SJSA1 (cell line): Measurements from ENCODE around the gene USP24. TPM values are rescaled to one million over a fixed set of nuclear protein-coding genes. Genes with fewer than 3 reads are reported as not detected.
"Not testable (repeated sequence)": the region's sequence is repeated elsewhere in the genome, so short reads cannot be mapped to it uniquely, and the experiment has no call there.

Source experiments
- DNase-seq, 2 experiments: peaks; one replicate each; pipeline ENCODE4 v3.0.0-alpha.2; 2015 to 2020; ENCODE audit warnings: low spot score in 2 of 2, low read depth in 1 of 2
- H3K27ac ChIP-seq: fragments of 250-450 bp; sonication (Bioruptor Pico); 2 replicates; pipeline ENCODE4 v1.5.1; 2020; ENCODE audit warnings: mild to moderate bottlenecking, moderate library complexity
- H3K27me3 ChIP-seq: fragments of 250-450 bp; sonication (Bioruptor Pico); replicated peaks from 2 replicates; pipeline ENCODE4 v1.5.1; 2020; ENCODE audit warnings: mild to moderate bottlenecking, moderate library complexity
- H3K36me3 ChIP-seq: fragments of 250-450 bp; sonication (Bioruptor Pico); 2 replicates; pipeline ENCODE4 v1.5.1; 2020; ENCODE audit warnings: mild to moderate bottlenecking
- H3K4me1 ChIP-seq: fragments of 250-450 bp; sonication (Bioruptor Pico); replicated peaks from 2 replicates; pipeline ENCODE4 v1.6.1; 2021; ENCODE audit warnings: mild to moderate bottlenecking
- H3K4me3 ChIP-seq: fragments of 250-450 bp; sonication (Bioruptor Pico); 2 replicates; pipeline ENCODE4 v1.5.1; 2020; ENCODE audit warnings: mild to moderate bottlenecking
- H3K9me3 ChIP-seq: fragments of 250-450 bp; sonication (Bioruptor Pico); replicated peaks from 2 replicates; pipeline ENCODE4 v1.5.1; 2020; ENCODE audit warnings: mild to moderate bottlenecking
- total RNA-seq: library from RNA; depleted of rRNA; stranded (reverse); fragments of >200 nt; shearing (Covaris generic); gene quantifications from 2 replicates; pipeline ENCODE4 v1.2.3, GENCODE V29; 2014

USP24 gene
- total RNA-seq, 1 experiment from 2014 or later = 24.4 TPM

GRCh38 chr1:55128418-55128995 lies 86.7 kb downstream of the USP24 start:
- Histone ChIP-seq H3K9me3 (no peaks in the 10 kb centered on the region), H3K27ac (peak overlapping the region; percentile 69), H3K27me3 (no peaks in the 10 kb centered on the region), H3K36me3 (peaks cover 87% of the 10 kb centered on the region), H3K4me3 (no peak overlapping the region), H3K4me1 (peaks cover 38% of the 10 kb centered on the region)
- no peak for DNase-seq

GRCh38 chr1:55127827-55128343 lies 87.3 kb downstream of the USP24 start:
- Histone ChIP-seq H3K27ac (peak overlapping the region; percentile 69), H3K36me3 (peaks cover 89% of the 10 kb centered on the region), H3K4me1 (peaks cover 38% of the 10 kb centered on the region), H3K9me3 (no peaks in the 10 kb centered on the region), H3K4me3 (no peak overlapping the region), H3K27me3 (no peaks in the 10 kb centered on the region)
- DNase-seq = peak; percentile 69 to 95

GRCh38 chr1:55124470-55124869 lies 90.7 kb downstream of the USP24 start:
- no peak overlapping the region for H3K4me3 ChIP-seq
- no peak for DNase-seq

GRCh38 chr1:55120538-55120937 lies 94.6 kb downstream of the USP24 start:
- H3K4me1 ChIP-seq = no peaks in the 10 kb centered on the region
- H3K27me3 ChIP-seq = no peaks in the 10 kb centered on the region
- H3K27ac ChIP-seq = no peak overlapping the region
- H3K4me3 ChIP-seq = no peak overlapping the region
- H3K9me3 ChIP-seq = no peaks in the 10 kb centered on the region
- H3K36me3 ChIP-seq = peaks cover 83% of the 10 kb centered on the region
- no peak for DNase-seq

More at GRCh38 chr1:55124470-55124869, 90.7 kb downstream of the USP24 start:
- no peak overlapping the region for H3K27ac ChIP-seq
- peaks cover 21% of the 10 kb centered on the region for H3K4me1 ChIP-seq
- no peaks in the 10 kb centered on the region for H3K27me3 ChIP-seq
- no peaks in the 10 kb centered on the region for H3K9me3 ChIP-seq
- peaks cover 92% of the 10 kb centered on the region for H3K36me3 ChIP-seq

- Histone ChIP-seq H3K36me3 (peaks cover 80% of the 10 kb centered on the region), H3K9me3 (no peaks in the 10 kb centered on the region), H3K4me1 (no peaks in the 10 kb centered on the region), H3K27ac (no peak overlapping the region), H3K4me3 (no peak overlapping the region), H3K27me3 (no peaks in the 10 kb centered on the region)
- DNase-seq = no peak
These were observed 96.4 kb downstream of the USP24 start for GRCh38 chr1:55118651-55119329.

GRCh38 chr1:55117941-55118340 lies 97.2 kb downstream of the USP24 start:
- Histone ChIP-seq H3K27ac (no peak overlapping the region), H3K4me1 (no peaks in the 10 kb centered on the region), H3K9me3 (no peaks in the 10 kb centered on the region), H3K36me3 (peaks cover 80% of the 10 kb centered on the region), H3K4me3 (no peak overlapping the region), H3K27me3 (no peaks in the 10 kb centered on the region)
- no peak for DNase-seq

GRCh38 chr1:55109005-55109404 lies 106.2 kb downstream of the USP24 start:
- not testable (repeated sequence) for DNase-seq, H3K4me3 ChIP-seq, H3K27ac ChIP-seq, H3K9me3 ChIP-seq, H3K27me3 ChIP-seq, H3K4me1 ChIP-seq
- peaks cover 80% of the 10 kb centered on the region for H3K36me3 ChIP-seq

- no peak for DNase-seq
- no peaks in the 10 kb centered on the region for H3K9me3 ChIP-seq
- H3K4me1 ChIP-seq = no peaks in the 10 kb centered on the region
- H3K27ac ChIP-seq = no peak overlapping the region
- H3K36me3 ChIP-seq = peaks cover 79% of the 10 kb centered on the region
- H3K27me3 ChIP-seq = no peaks in the 10 kb centered on the region
- H3K4me3 ChIP-seq = no peak overlapping the region
These were observed 108.1 kb downstream of the USP24 start for GRCh38 chr1:55107101-55107500.

- H3K27me3 ChIP-seq = no peaks in the 10 kb centered on the region
- no peak overlapping the region for H3K27ac ChIP-seq
- peaks cover 87% of the 10 kb centered on the region for H3K36me3 ChIP-seq
- H3K9me3 ChIP-seq = no peaks in the 10 kb centered on the region
- H3K4me1 ChIP-seq = no peaks in the 10 kb centered on the region
- no peak overlapping the region for H3K4me3 ChIP-seq
- no peak for DNase-seq
These were observed 111.3 kb downstream of the USP24 start for GRCh38 chr1:55103891-55104290.

GRCh38 chr1:55095095-55095494 lies 120.1 kb downstream of the USP24 start:
- no peaks in the 10 kb centered on the region for H3K9me3 ChIP-seq
- H3K36me3 ChIP-seq = peaks cover 89% of the 10 kb centered on the region
- no peaks in the 10 kb centered on the region for H3K4me1 ChIP-seq
- no peak for DNase-seq
- no peak overlapping the region for H3K4me3 ChIP-seq
- H3K27ac ChIP-seq = no peak overlapping the region
- no peaks in the 10 kb centered on the region for H3K27me3 ChIP-seq

- H3K27ac ChIP-seq = no peak overlapping the region
- H3K4me3 ChIP-seq = no peak overlapping the region
- H3K27me3 ChIP-seq = no peaks in the 10 kb centered on the region
- peaks cover 85% of the 10 kb centered on the region for H3K36me3 ChIP-seq
- DNase-seq = no peak
- H3K4me1 ChIP-seq = no peaks in the 10 kb centered on the region
- H3K9me3 ChIP-seq = no peaks in the 10 kb centered on the region
These were observed 122.7 kb downstream of the USP24 start for GRCh38 chr1:55092475-55092874.

- Histone ChIP-seq H3K27ac (no peak overlapping the region), H3K4me1 (no peaks in the 10 kb centered on the region), H3K4me3 (no peak overlapping the region), H3K27me3 (no peaks in the 10 kb centered on the region), H3K36me3 (peaks cover 87% of the 10 kb centered on the region), H3K9me3 (no peaks in the 10 kb centered on the region)
- DNase-seq = no peak
These were observed 125.5 kb downstream of the USP24 start for GRCh38 chr1:55089683-55090082.

- no peak overlapping the region for H3K4me3 ChIP-seq
- no peak for DNase-seq
- no peak overlapping the region for H3K27ac ChIP-seq
- H3K4me1 ChIP-seq = no peaks in the 10 kb centered on the region
- no peaks in the 10 kb centered on the region for H3K27me3 ChIP-seq
- H3K9me3 ChIP-seq = no peaks in the 10 kb centered on the region
- peaks cover 90% of the 10 kb centered on the region for H3K36me3 ChIP-seq
These were observed 126.8 kb downstream of the USP24 start for GRCh38 chr1:55088413-55088812.

- no peak overlapping the region for H3K27ac ChIP-seq
- H3K27me3 ChIP-seq = no peaks in the 10 kb centered on the region
- peaks cover 89% of the 10 kb centered on the region for H3K36me3 ChIP-seq
- DNase-seq = no peak
- no peaks in the 10 kb centered on the region for H3K4me1 ChIP-seq
- no peak overlapping the region for H3K4me3 ChIP-seq
- no peaks in the 10 kb centered on the region for H3K9me3 ChIP-seq
These were observed 127.7 kb downstream of the USP24 start for GRCh38 chr1:55087439-55087838.
